Measurements from ENCODE around the gene SYNCRIP.

GRCh38 chr6:85579581-85579980 is 63.1 kb downstream of the SYNCRIP start:
- TF ChIP-seq GATA2 (IDR thresholded peaks at IDR 0.05; ENCODE audit: low read depth, low read length) (no peak), GATA3 (IDR thresholded peaks at IDR 0.05; ENCODE audit: low read depth, low read length) (no peak)

All from SH-SY5Y (cell line).